ENCODE results near the gene TLX2. TPM values are rescaled to one million over a fixed set of nuclear protein-coding genes. Genes with fewer than 3 reads are reported as not detected.

The TLX2 gene
- total and polyA plus RNA-seq, 2 of the 8 experiments (the other 6 are each of a cell fraction or from before 2014, with no cell fraction given) = 0.06 to 0.17 TPM

DNA sequence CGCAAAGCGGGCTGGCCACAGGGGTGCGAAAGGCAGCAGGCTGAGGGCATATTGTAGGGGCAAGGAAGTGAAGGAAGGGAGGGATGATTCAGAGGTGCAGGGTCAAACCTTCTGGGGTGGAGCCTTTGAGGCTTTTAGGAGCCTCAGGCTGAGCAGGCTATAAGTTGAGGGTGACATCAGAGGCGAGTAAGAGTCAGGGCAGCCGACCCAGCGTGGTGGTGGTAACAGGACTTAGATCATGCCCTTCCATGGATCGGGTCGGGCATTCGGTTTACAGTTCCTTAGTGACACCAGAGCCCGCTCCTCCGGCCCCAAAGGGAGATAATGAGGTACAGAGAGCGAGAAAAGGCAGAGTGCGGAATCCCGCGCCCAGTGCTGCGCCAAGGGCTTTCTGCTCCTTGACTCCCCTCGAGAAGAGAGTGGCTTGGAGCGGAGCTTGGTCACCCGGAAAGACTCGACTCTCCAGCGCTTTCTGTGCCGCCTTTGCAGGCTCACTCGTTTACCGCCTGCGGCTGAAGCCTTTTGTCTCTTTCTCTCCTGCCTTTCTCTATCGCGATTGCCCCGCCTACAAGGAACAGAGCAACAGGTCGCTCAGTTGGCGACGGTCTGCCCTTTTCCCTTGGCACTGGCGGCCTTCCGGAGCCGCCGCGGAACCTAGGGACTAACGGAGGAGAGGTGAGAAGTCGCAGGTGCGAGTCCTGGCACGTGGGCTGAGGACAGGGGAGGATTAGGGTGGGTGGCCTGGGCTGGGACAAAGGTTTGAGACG lies 15.6 kb upstream of the TLX2 start (continued):
- TF ChIP-seq CHD2 (IDR thresholded peaks at IDR 0.05; ENCODE audit: low read length) (peak; percentile 52), BACH1 (IDR thresholded peaks at IDR 0.05; ENCODE audit: low read length) (peak; percentile 93), CTBP2 (IDR thresholded peaks at IDR 0.05; ENCODE audit: borderline replicate concordance, insufficient read depth, insufficient read length, low read length) (peak; percentile 53), MAFK (IDR thresholded peaks at IDR 0.05; ENCODE audit: low read depth, low read length) (no peak), KDM4A (IDR thresholded peaks at IDR 0.05; ENCODE audit: low read depth, low read length, severe bottlenecking) (peak; percentile 64), RXRA (IDR thresholded peaks at IDR 0.05; ENCODE audit: insufficient read depth, low read depth, low read length) (no peak), RNF2 (IDR thresholded peaks at IDR 0.05; ENCODE audit: borderline replicate concordance, low read depth, low read length, missing control alignments, poor library complexity, severe bottlenecking) (peak; percentile 71), PHF8 (conservative IDR thresholded peaks at IDR 0.05; ENCODE audit: low read depth, low read length) (no peak), ASH2L (IDR thresholded peaks at IDR 0.05; ENCODE audit: low read length) (peak; percentile 46)
- TF ChIP-seq, protein P1, sequence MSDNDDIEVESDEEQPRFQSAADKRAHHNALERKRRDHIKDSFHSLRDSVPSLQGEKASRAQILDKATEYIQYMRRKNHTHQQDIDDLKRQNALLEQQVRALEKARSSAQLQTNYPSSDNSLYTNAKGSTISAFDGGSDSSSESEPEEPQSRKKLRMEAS (IDR thresholded peaks at IDR 0.05) = peak; percentile 87

All from H1 (cell line).